HepG2 (cell line): ENCODE measurements around the gene KDM7A. TPM values are rescaled to one million over a fixed set of nuclear protein-coding genes. Genes with fewer than 3 reads are reported as not detected.

Experiments used
- AKAP8 ChIP-seq: sonication (generic); formaldehyde crosslinking; IDR thresholded peaks from 2 replicates; pipeline ENCODE4 v1.5.1; 2020; ENCODE audit warnings: mild to moderate bottlenecking, missing genetic modification reagents
- ARNT ChIP-seq: fragments of 450-650 bp; IDR thresholded peaks from 2 replicates; pipeline ENCODE4 v1.6.1; 2017
- CHCHD3 ChIP-seq: sonication (generic); formaldehyde crosslinking; IDR thresholded peaks from 2 replicates; pipeline ENCODE4 v1.8.0; 2022; ENCODE audit warnings: mild to moderate bottlenecking, missing genetic modification reagents, moderate library complexity
- FOSL1 ChIP-seq: sonication (generic); formaldehyde crosslinking; IDR thresholded peaks from 2 replicates; pipeline ENCODE4 v1.9.0; 2021; ENCODE audit warnings: missing genetic modification reagents, borderline replicate concordance
- GATAD2A ChIP-seq: IDR thresholded peaks from 2 replicates; pipeline ENCODE4 v1.6.1; 2016
- JDP2 ChIP-seq: sonication (generic); formaldehyde crosslinking; IDR thresholded peaks from 2 replicates; pipeline ENCODE4 v1.8.1; 2022; ENCODE audit warnings: missing genetic modification reagents, borderline replicate concordance
- KLF12 ChIP-seq: sonication (generic); formaldehyde crosslinking; IDR thresholded peaks from 2 replicates; pipeline ENCODE4 v1.4.0; 2020; ENCODE audit warnings: missing genetic modification reagents, borderline replicate concordance
- MBD4 ChIP-seq: IDR thresholded peaks from 2 replicates; pipeline ENCODE4 v1.6.1; 2012; ENCODE audit warnings: low read length, inconsistent platforms, borderline replicate concordance
- MTA1 ChIP-seq: sonication (generic); formaldehyde crosslinking; IDR thresholded peaks from 2 replicates; pipeline ENCODE4 v1.4.0; 2020; ENCODE audit warnings: missing genetic modification reagents, mild to moderate bottlenecking, borderline replicate concordance
- MXD4 ChIP-seq: IDR thresholded peaks from 2 replicates; pipeline ENCODE4 v1.6.1; 2016; ENCODE audit warnings: mild to moderate bottlenecking, missing biosample characterization, missing genetic modification reagents
- NFKB2 ChIP-seq: sonication (generic); formaldehyde crosslinking; IDR thresholded peaks from 2 replicates; pipeline ENCODE4 v1.4.0; 2020; ENCODE audit warnings: missing genetic modification reagents, borderline replicate concordance
- ONECUT2 ChIP-seq: sonication (generic); formaldehyde crosslinking; IDR thresholded peaks from 2 replicates; pipeline ENCODE4 v1.4.0; 2020; ENCODE audit warnings: missing genetic modification reagents
- RBFOX2 ChIP-seq: fragments of 200-400 bp; formaldehyde crosslinking; IDR thresholded peaks from 2 replicates; pipeline ENCODE4 v1.6.1; 2017; ENCODE audit warnings: low read depth, mild to moderate bottlenecking, low read length
- SPEN ChIP-seq: sonication (generic); formaldehyde crosslinking; IDR thresholded peaks from 2 replicates; pipeline ENCODE4 v1.5.1; 2020; ENCODE audit warnings: low read depth, mild to moderate bottlenecking, missing genetic modification reagents
- SSRP1 ChIP-seq: IDR thresholded peaks from 2 replicates; pipeline ENCODE4 v1.6.1; 2016; ENCODE audit warnings: control low read depth
- TBL1XR1 ChIP-seq: fragments of 150-350 bp; IDR thresholded peaks from 2 replicates; pipeline ENCODE4 v1.6.1; 2014; ENCODE audit warnings: borderline replicate concordance, low read length; ENCODE audit not compliant: partially characterized antibody
- TOPORS ChIP-seq: sonication (generic); formaldehyde crosslinking; IDR thresholded peaks from 2 replicates; pipeline ENCODE4 v1.8.0; 2023; ENCODE audit warnings: mild to moderate bottlenecking, missing genetic modification reagents
- TSC22D2 ChIP-seq: sonication (generic); formaldehyde crosslinking; IDR thresholded peaks from 2 replicates; pipeline ENCODE4 v1.5.1; 2020; ENCODE audit warnings: missing genetic modification reagents, mild to moderate bottlenecking, borderline replicate concordance
- YEATS4 ChIP-seq: sonication (generic); formaldehyde crosslinking; IDR thresholded peaks from 2 replicates; pipeline ENCODE4 v1.4.0; 2020; ENCODE audit warnings: missing genetic modification reagents, borderline replicate concordance
- ZNF160 ChIP-seq: sonication (generic); formaldehyde crosslinking; IDR thresholded peaks from 2 replicates; pipeline ENCODE4 v1.8.0; 2022; ENCODE audit warnings: mild to moderate bottlenecking, inconsistent platforms, missing genetic modification reagents
- ZNF556 ChIP-seq: sonication (generic); formaldehyde crosslinking; IDR thresholded peaks from 2 replicates; pipeline ENCODE4 v1.4.0; 2020; ENCODE audit warnings: mild to moderate bottlenecking, missing genetic modification reagents, borderline replicate concordance
- ZNF558 ChIP-seq: sonication (generic); formaldehyde crosslinking; IDR thresholded peaks from 2 replicates; pipeline ENCODE4 v1.9.0; 2022; ENCODE audit warnings: mild to moderate bottlenecking, missing genetic modification reagents, borderline replicate concordance
- ZNF7 ChIP-seq: IDR thresholded peaks from 2 replicates; pipeline ENCODE4 v1.6.1; 2016; ENCODE audit warnings: missing biosample characterization, missing genetic modification reagents
- ZNF749 ChIP-seq: sonication (generic); formaldehyde crosslinking; IDR thresholded peaks from 2 replicates; pipeline ENCODE4 v1.8.0; 2022; ENCODE audit warnings: mild to moderate bottlenecking, missing genetic modification reagents, moderate library complexity, borderline replicate concordance
- ZNF775 ChIP-seq: sonication (generic); formaldehyde crosslinking; IDR thresholded peaks from 2 replicates; pipeline ENCODE4 v1.4.0; 2020; ENCODE audit warnings: missing genetic modification reagents, mild to moderate bottlenecking, moderate library complexity, borderline replicate concordance
- polyA plus RNA-seq, 8 experiments: library from polyadenylated mRNA; depleted of rRNA in 3 of 8; stranded (reverse) in 7 of 8; unstranded in 1 of 8; fragments of >200 nt; fragmentation: Illumina TruSeq in 4 of 8; extraction: Trizol in 4 of 8; gene quantifications; 2 replicates each; pipeline versions ENCODE4 v1.2.1 to v1.2.3, GENCODE V29; 2011 to 2016; ENCODE audit warnings: low read depth in 4 of 8, missing spikeins in 1 of 8, mixed read lengths in 1 of 8; ENCODE audit not compliant: insufficient read depth in 1 of 8
- total RNA-seq, 5 experiments: library from RNA; depleted of rRNA; stranded (reverse); fragments of >200 nt; fragmentation: Illumina TruSeq; extraction: Trizol; gene quantifications; 2 replicates each; pipeline ENCODE4 v1.2.3, GENCODE V29; 2016; ENCODE audit warnings: low read depth in 1 of 5
- TF ChIP-seq, protein P1 (sequence below): sonication (generic); formaldehyde crosslinking; conservative IDR thresholded peaks from 2 replicates; pipeline ENCODE4 v1.4.0; 2020; ENCODE audit warnings: mild to moderate bottlenecking, missing genetic modification reagents, moderate library complexity
- TF ChIP-seq, protein P2 (sequence below): sonication (generic); formaldehyde crosslinking; IDR thresholded peaks from 2 replicates; pipeline ENCODE4 v1.4.0; 2020; ENCODE audit warnings: missing genetic modification reagents

KDM7A gene
- total and polyA plus RNA-seq, 2 of the 13 experiments (the other 11 are each of a cell fraction or from before 2014, with no cell fraction given), result 10.8 to 16.8 TPM

DNA sequence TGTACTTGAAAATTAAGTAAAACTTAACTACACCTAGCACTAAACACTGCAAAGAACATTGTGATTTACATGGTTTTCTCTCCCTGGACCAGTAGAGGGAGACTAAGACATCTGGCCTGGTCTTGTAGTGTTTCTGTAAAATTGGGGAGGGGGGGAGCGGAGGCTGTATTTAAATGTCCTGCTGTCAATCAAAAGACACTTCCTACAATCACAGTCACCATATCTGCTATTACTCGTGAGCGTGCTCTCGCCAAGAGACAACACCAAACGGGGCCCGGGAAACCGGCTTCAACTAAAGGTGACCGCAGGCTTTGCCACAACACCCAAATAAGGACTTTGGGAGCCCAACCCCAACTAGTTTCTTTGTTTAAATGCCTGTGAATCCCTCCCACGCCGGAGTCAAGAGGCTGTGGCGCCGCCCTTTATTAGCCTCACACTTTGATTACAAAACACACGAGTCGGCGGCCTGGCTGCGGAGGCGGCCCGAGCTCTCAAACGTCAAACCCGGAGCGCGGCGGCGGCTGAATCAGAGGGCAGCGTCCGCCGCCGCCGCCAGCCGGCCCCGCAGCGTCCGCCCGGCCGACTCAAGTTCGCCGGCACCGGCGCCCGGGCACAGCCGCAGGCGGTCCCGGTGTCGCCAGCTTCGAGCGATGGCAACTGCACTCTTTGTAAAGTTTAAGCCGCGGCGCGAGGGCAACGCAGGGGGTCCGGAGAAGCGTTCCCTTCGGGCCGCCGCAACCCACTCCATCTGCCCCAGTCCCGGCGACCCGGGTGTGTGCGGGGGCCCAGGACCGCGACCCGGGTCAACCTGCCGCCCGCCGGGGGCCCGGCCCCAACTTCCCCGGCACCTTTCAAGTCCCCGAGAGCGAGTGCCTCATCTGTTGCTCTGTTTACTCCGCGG is 1.3 kb downstream of the KDM7A start (continued):
- TF ChIP-seq FOSL1 (CRISPR knock-in tag) (no peak), ARNT (no peak), CHCHD3 (no peak), JDP2 (CRISPR knock-in tag) (no peak), TBL1XR1 (no peak), GATAD2A (CRISPR knock-in tag) (peak; percentile 57), TOPORS (no peak), YEATS4 (CRISPR knock-in tag) (peak; percentile 45; the same call in 1 of the 2 replicates), MTA1 (CRISPR knock-in tag) (no peak), RBFOX2 (peak; percentile 98), AKAP8 (CRISPR knock-in tag) (peak; percentile 79), ONECUT2 (CRISPR knock-in tag) (no peak), ZNF160 (CRISPR knock-in tag) (no peak), TSC22D2 (CRISPR knock-in tag) (no peak), ZNF749 (CRISPR knock-in tag) (no peak), MXD4 (peak; percentile 58; the same call in 1 of the 2 replicates), ZNF7 (CRISPR knock-in tag) (no peak), ZNF775 (CRISPR knock-in tag) (no peak), KLF12 (CRISPR knock-in tag) (0 out of 2 replicates have a peak, but pooled peaks have one; percentile 27), ZNF556 (no peak), NFKB2 (CRISPR knock-in tag) (no peak), SSRP1 (CRISPR knock-in tag) (no peak; the same call in 1 of the 2 replicates), MBD4 (no peak), SPEN (CRISPR knock-in tag) (no peak), ZNF558 (0 out of 2 replicates have a peak, but pooled peaks have one; percentile 27)
- TF ChIP-seq, protein P1, sequence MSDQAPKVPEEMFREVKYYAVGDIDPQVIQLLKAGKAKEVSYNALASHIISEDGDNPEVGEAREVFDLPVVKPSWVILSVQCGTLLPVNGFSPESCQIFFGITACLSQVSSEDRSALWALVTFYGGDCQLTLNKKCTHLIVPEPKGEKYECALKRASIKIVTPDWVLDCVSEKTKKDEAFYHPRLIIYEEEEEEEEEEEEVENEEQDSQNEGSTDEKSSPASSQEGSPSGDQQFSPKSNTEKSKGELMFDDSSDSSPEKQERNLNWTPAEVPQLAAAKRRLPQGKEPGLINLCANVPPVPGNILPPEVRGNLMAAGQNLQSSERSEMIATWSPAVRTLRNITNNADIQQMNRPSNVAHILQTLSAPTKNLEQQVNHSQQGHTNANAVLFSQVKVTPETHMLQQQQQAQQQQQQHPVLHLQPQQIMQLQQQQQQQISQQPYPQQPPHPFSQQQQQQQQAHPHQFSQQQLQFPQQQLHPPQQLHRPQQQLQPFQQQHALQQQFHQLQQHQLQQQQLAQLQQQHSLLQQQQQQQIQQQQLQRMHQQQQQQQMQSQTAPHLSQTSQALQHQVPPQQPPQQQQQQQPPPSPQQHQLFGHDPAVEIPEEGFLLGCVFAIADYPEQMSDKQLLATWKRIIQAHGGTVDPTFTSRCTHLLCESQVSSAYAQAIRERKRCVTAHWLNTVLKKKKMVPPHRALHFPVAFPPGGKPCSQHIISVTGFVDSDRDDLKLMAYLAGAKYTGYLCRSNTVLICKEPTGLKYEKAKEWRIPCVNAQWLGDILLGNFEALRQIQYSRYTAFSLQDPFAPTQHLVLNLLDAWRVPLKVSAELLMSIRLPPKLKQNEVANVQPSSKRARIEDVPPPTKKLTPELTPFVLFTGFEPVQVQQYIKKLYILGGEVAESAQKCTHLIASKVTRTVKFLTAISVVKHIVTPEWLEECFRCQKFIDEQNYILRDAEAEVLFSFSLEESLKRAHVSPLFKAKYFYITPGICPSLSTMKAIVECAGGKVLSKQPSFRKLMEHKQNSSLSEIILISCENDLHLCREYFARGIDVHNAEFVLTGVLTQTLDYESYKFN (CRISPR knock-in tag), result peak; percentile 35
- TF ChIP-seq, protein P2, sequence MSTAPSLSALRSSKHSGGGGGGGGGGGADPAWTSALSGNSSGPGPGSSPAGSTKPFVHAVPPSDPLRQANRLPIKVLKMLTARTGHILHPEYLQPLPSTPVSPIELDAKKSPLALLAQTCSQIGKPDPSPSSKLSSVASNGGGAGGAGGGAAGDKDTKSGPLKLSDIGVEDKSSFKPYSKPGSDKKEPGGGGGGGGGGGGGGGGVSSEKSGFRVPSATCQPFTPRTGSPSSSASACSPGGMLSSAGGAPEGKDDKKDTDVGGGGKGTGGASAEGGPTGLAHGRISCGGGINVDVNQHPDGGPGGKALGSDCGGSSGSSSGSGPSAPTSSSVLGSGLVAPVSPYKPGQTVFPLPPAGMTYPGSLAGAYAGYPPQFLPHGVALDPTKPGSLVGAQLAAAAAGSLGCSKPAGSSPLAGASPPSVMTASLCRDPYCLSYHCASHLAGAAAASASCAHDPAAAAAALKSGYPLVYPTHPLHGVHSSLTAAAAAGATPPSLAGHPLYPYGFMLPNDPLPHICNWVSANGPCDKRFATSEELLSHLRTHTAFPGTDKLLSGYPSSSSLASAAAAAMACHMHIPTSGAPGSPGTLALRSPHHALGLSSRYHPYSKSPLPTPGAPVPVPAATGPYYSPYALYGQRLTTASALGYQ (CRISPR knock-in tag), result no peak; the same call in 1 of the 2 replicates
